Measurements from ENCODE around the gene BARX1. TPM values are rescaled to one million over a fixed set of nuclear protein-coding genes. Genes with fewer than 3 reads are reported as not detected.

Gene BARX1
- total and polyA plus RNA-seq, 5 donors: not detected

- WGBS: 3% methylated on average over 47 of the region's 47 CpGs
- H3K4me1 ChIP-seq (ENCODE audit: control insufficient read depth, insufficient read depth, low read length): peaks cover 2% of the 10 kb centered on the region
- no peaks in the 10 kb centered on the region for H3K9me3 ChIP-seq (ENCODE audit: control insufficient read depth, low read length)
- peak overlapping the region; percentile 52 for H3K4me3 ChIP-seq (ENCODE audit: low read length)
- DNase-seq (peak in 1 of 3 donors; percentile 69), ATAC-seq (peak in 1 of 2 donors; percentile 31)
- intact Hi-C loops (cut with DNase I): loop anchor here in 1 of 4 donors (10.0 kb wide), 1 partner anchor 126 kb away; no protein-coding TSS in a partner anchor
- H3K27me3 ChIP-seq (ENCODE audit: control insufficient read depth, insufficient read depth): no peaks in the 10 kb centered on the region
- no peak overlapping the region for H3K27ac ChIP-seq (ENCODE audit: low read length)
These were observed 4.2 kb downstream of the BARX1 start for GRCh38 chr9:93950619-93951601.

- intact Hi-C loops (cut with DNase I): loop anchor here in 1 of 4 donors (10.0 kb wide), 1 partner anchor 125 kb away; no protein-coding TSS in a partner anchor
- Histone ChIP-seq H3K4me3 (ENCODE audit: low read length) (no peak overlapping the region), H3K4me1 (ENCODE audit: control insufficient read depth, insufficient read depth, low read length) (peaks cover 2% of the 10 kb centered on the region), H3K9me3 (ENCODE audit: control insufficient read depth, low read length) (no peaks in the 10 kb centered on the region), H3K27ac (ENCODE audit: low read length) (no peak overlapping the region), H3K27me3 (ENCODE audit: control insufficient read depth, insufficient read depth) (no peaks in the 10 kb centered on the region)
- DNase-seq: no peak
- no peak for ATAC-seq
- 20% methylated on average over 16 of the region's 16 CpGs for WGBS
These were observed 5.3 kb downstream of the BARX1 start for GRCh38 chr9:93949694-93950449.

GRCh38 chr9:93949073-93949693 is 6.0 kb downstream of the BARX1 start:
- Histone ChIP-seq H3K27ac (ENCODE audit: low read length) (no peak overlapping the region), H3K4me3 (ENCODE audit: low read length) (no peak overlapping the region), H3K9me3 (ENCODE audit: control insufficient read depth, low read length) (no peaks in the 10 kb centered on the region), H3K27me3 (ENCODE audit: control insufficient read depth, insufficient read depth) (no peaks in the 10 kb centered on the region), H3K4me1 (ENCODE audit: control insufficient read depth, insufficient read depth, low read length) (peaks cover 2% of the 10 kb centered on the region)
- DNase-seq: no peak
- intact Hi-C loops (cut with DNase I): no loop called here
- no peak for ATAC-seq
- 7% methylated on average over 32 of the region's 32 CpGs for WGBS

GRCh38 chr9:93948441-93949072 is 6.6 kb downstream of the BARX1 start:
- DNase-seq (no peak), ATAC-seq (no peak)
- H3K4me1 ChIP-seq (ENCODE audit: control insufficient read depth, insufficient read depth, low read length): peaks cover 2% of the 10 kb centered on the region
- H3K27ac ChIP-seq (ENCODE audit: low read length): no peak overlapping the region
- WGBS: 2% methylated on average over 40 of the region's 40 CpGs
- intact Hi-C loops (cut with DNase I): no loop called here
- no peaks in the 10 kb centered on the region for H3K27me3 ChIP-seq (ENCODE audit: control insufficient read depth, insufficient read depth)
- no peaks in the 10 kb centered on the region for H3K9me3 ChIP-seq (ENCODE audit: control insufficient read depth, low read length)
- H3K4me3 ChIP-seq (ENCODE audit: low read length): no peak overlapping the region

- WGBS: 11% methylated on average over 13 of the region's 13 CpGs
- no peak for ATAC-seq
- no peak overlapping the region for H3K27ac ChIP-seq (ENCODE audit: low read length)
- H3K4me1 ChIP-seq (ENCODE audit: control insufficient read depth, insufficient read depth, low read length): peaks cover 2% of the 10 kb centered on the region
- DNase-seq: no peak
- no peaks in the 10 kb centered on the region for H3K27me3 ChIP-seq (ENCODE audit: control insufficient read depth, insufficient read depth)
- H3K9me3 ChIP-seq (ENCODE audit: control insufficient read depth, low read length): no peaks in the 10 kb centered on the region
- H3K4me3 ChIP-seq (ENCODE audit: low read length): no peak overlapping the region
- intact Hi-C loops (cut with DNase I): no loop called here
These were observed 7.6 kb downstream of the BARX1 start for GRCh38 chr9:93947409-93948070.

- ATAC-seq (no peak), DNase-seq (no peak)
- H3K4me1 ChIP-seq (ENCODE audit: control insufficient read depth, insufficient read depth, low read length): peaks cover 2% of the 10 kb centered on the region
- peak overlapping the region; percentile 54 for H3K4me3 ChIP-seq (ENCODE audit: low read length)
- intact Hi-C loops (cut with DNase I): no loop called here
- no peaks in the 10 kb centered on the region for H3K9me3 ChIP-seq (ENCODE audit: control insufficient read depth, low read length)
- no peak overlapping the region for H3K27ac ChIP-seq (ENCODE audit: low read length)
- H3K27me3 ChIP-seq (ENCODE audit: control insufficient read depth, insufficient read depth): no peaks in the 10 kb centered on the region
- 5% methylated on average over 5 of the region's 5 CpGs for WGBS
These were observed 8.8 kb downstream of the BARX1 start for GRCh38 chr9:93946338-93946712.

- Histone ChIP-seq H3K4me3 (ENCODE audit: low read length) (peak overlapping the region; percentile 54), H3K27me3 (ENCODE audit: control insufficient read depth, insufficient read depth) (no peaks in the 10 kb centered on the region), H3K4me1 (ENCODE audit: control insufficient read depth, insufficient read depth, low read length) (no peaks in the 10 kb centered on the region), H3K27ac (ENCODE audit: low read length) (no peak overlapping the region), H3K9me3 (ENCODE audit: control insufficient read depth, low read length) (no peaks in the 10 kb centered on the region)
- ATAC-seq: no peak
- WGBS: 2% methylated on average over 50 of the region's 50 CpGs
- intact Hi-C loops (cut with DNase I): no loop called here
- DNase-seq: no peak
These were observed 9.5 kb downstream of the BARX1 start for GRCh38 chr9:93945400-93946337.

GRCh38 chr9:93944011-93944410 is 11.1 kb downstream of the BARX1 start:
- no peak for DNase-seq
- no peaks in the 10 kb centered on the region for H3K9me3 ChIP-seq (ENCODE audit: control insufficient read depth, low read length)
- no peak for ATAC-seq
- H3K4me1 ChIP-seq (ENCODE audit: control insufficient read depth, insufficient read depth, low read length): no peaks in the 10 kb centered on the region
- intact Hi-C loops (cut with DNase I): no loop called here
- no peak overlapping the region for H3K4me3 ChIP-seq (ENCODE audit: low read length)
- H3K27me3 ChIP-seq (ENCODE audit: control insufficient read depth, insufficient read depth): no peaks in the 10 kb centered on the region
- H3K27ac ChIP-seq (ENCODE audit: low read length): no peak overlapping the region
- WGBS: 57% methylated on average over 4 of the region's 4 CpGs

GRCh38 chr9:93942161-93942560 is 13.0 kb downstream of the BARX1 start:
- H3K4me3 ChIP-seq (ENCODE audit: low read length): no peak overlapping the region
- H3K4me1 ChIP-seq (ENCODE audit: control insufficient read depth, insufficient read depth, low read length): no peaks in the 10 kb centered on the region
- H3K27ac ChIP-seq (ENCODE audit: low read length): no peak overlapping the region
- no peaks in the 10 kb centered on the region for H3K9me3 ChIP-seq (ENCODE audit: control insufficient read depth, low read length)
- intact Hi-C loops (cut with DNase I): no loop called here
- no peak for ATAC-seq
- H3K27me3 ChIP-seq (ENCODE audit: control insufficient read depth, insufficient read depth): no peaks in the 10 kb centered on the region
- WGBS: 55% methylated on average over 7 of the region's 7 CpGs
- no peak for DNase-seq
